Trophoblast cell (in vitro differentiated cells and primary cell): ENCODE measurements around the gene ZNF582. TPM values are rescaled to one million over a fixed set of nuclear protein-coding genes. Genes with fewer than 3 reads are reported as not detected.

Experiments used
- DNase-seq, 2 donors: peaks; one replicate each; pipeline ENCODE4 v3.0.0-alpha.2; 2016
- H2AFZ ChIP-seq: 2 replicates; pipeline ENCODE4 v1.6.1; 2013; ENCODE audit warnings: low read length, moderate library complexity, mild to moderate bottlenecking; ENCODE audit not compliant: insufficient read depth, poor library complexity
- H2AK5ac ChIP-seq: 2 replicates; pipeline ENCODE4 v1.6.1; 2013; ENCODE audit warnings: mild to moderate bottlenecking, low read length
- H2BK120ac ChIP-seq: 2 replicates; pipeline ENCODE4 v1.6.1; 2013; ENCODE audit warnings: low read length, mild to moderate bottlenecking, moderate library complexity; ENCODE audit not compliant: insufficient read depth, poor library complexity
- H2BK12ac ChIP-seq: 2 replicates; pipeline ENCODE4 v1.6.1; 2013; ENCODE audit warnings: mild to moderate bottlenecking, low read length, moderate library complexity
- H2BK5ac ChIP-seq: 2 replicates; pipeline ENCODE4 v1.6.1; 2013; ENCODE audit warnings: low read length, low read depth, moderate library complexity, mild to moderate bottlenecking; ENCODE audit not compliant: poor library complexity
- H3K14ac ChIP-seq: 2 replicates; pipeline ENCODE4 v1.6.1; 2013; ENCODE audit warnings: mild to moderate bottlenecking, low read length
- H3K18ac ChIP-seq: 2 replicates; pipeline ENCODE4 v1.6.1; 2013; ENCODE audit warnings: mild to moderate bottlenecking, low read length
- H3K23ac ChIP-seq: 2 replicates; pipeline ENCODE4 v1.6.1; 2013; ENCODE audit warnings: low read length
- H3K27ac ChIP-seq: 2 replicates; pipeline ENCODE4 v1.5.1; 2013; ENCODE audit warnings: low read depth, mild to moderate bottlenecking, inconsistent platforms, low read length, moderate library complexity
- H3K27me3 ChIP-seq: 2 replicates; pipeline ENCODE4 v1.6.1; 2013; ENCODE audit warnings: inconsistent platforms, mild to moderate bottlenecking, low read length, moderate library complexity; ENCODE audit not compliant: insufficient read depth
- H3K36me3 ChIP-seq, 2 experiments: 1 replicate in 1 of 2; 2 replicates in 1 of 2; pipeline ENCODE4 v1.6.1; 2013; ENCODE audit warnings: low read length in 2 of 2, mild to moderate bottlenecking in 2 of 2, moderate library complexity in 1 of 2; ENCODE audit not compliant: insufficient read depth in 2 of 2, control insufficient read depth in 1 of 2
- H3K4ac ChIP-seq: 2 replicates; pipeline ENCODE4 v1.6.1; 2013; ENCODE audit warnings: low read depth, mild to moderate bottlenecking, low read length, moderate library complexity
- H3K4me1 ChIP-seq, 2 experiments: 1 replicate in 1 of 2; 2 replicates in 1 of 2; pipeline ENCODE4 v1.6.1; 2013; ENCODE audit warnings: low read length in 2 of 2, mild to moderate bottlenecking in 2 of 2, moderate library complexity in 1 of 2; ENCODE audit not compliant: insufficient read depth in 2 of 2, control insufficient read depth in 1 of 2
- H3K4me2 ChIP-seq: 2 replicates; pipeline ENCODE4 v1.6.1; 2013; ENCODE audit warnings: inconsistent platforms, mild to moderate bottlenecking, low read length, moderate library complexity
- H3K4me3 ChIP-seq: 2 replicates; pipeline ENCODE4 v1.5.1; 2013; ENCODE audit warnings: mild to moderate bottlenecking, low read depth, low read length, inconsistent platforms
- H3K79me1 ChIP-seq: one replicate; pipeline ENCODE4 v1.6.1; 2013; ENCODE audit warnings: low read length
- H3K79me2 ChIP-seq: 2 replicates; pipeline ENCODE4 v1.6.1; 2013; ENCODE audit warnings: low read length, mild to moderate bottlenecking; ENCODE audit not compliant: control insufficient read depth, insufficient read depth, poor library complexity
- H3K9ac ChIP-seq: 2 replicates; pipeline ENCODE4 v1.6.1; 2013; ENCODE audit warnings: mild to moderate bottlenecking, low read length
- H3K9me3 ChIP-seq: 2 replicates; pipeline ENCODE4 v1.6.1; 2013; ENCODE audit warnings: low read depth, mild to moderate bottlenecking, control low read depth, inconsistent platforms, low read length; ENCODE audit not compliant: insufficient read depth
- H4K12ac ChIP-seq: 2 replicates; pipeline ENCODE4 v1.6.1; 2013; ENCODE audit warnings: low read depth, mild to moderate bottlenecking, low read length, moderate library complexity
- H4K8ac ChIP-seq: 2 replicates; pipeline ENCODE4 v1.6.1; 2013; ENCODE audit warnings: low read depth, mild to moderate bottlenecking, low read length, moderate library complexity
- H4K91ac ChIP-seq: one replicate; pipeline ENCODE4 v1.6.1; 2013; ENCODE audit warnings: low read depth, mild to moderate bottlenecking, low read length, moderate library complexity
- WGBS: extraction: QIAGEN DNeasy Blood & Tissue Kit; methylation state at CpG from one replicate; pipeline ENCODE4 v1.1.7; 2013; ENCODE audit warnings: missing lambda C conversion rate; ENCODE audit not compliant: insufficient read length, insufficient coverage; ENCODE audit errors: extremely low coverage; 5-methylcytosine and 5-hydroxymethylcytosine counted together
- polyA plus RNA-seq: library from polyadenylated mRNA; stranded (reverse); fragments of 200-250 nt; gene quantifications from 2 replicates; pipeline ENCODE4 v1.2.3, GENCODE V29; 2013

Gene ZNF582
- 2.0 and 2.2 TPM in 2 replicates for polyA plus RNA-seq

DNA sequence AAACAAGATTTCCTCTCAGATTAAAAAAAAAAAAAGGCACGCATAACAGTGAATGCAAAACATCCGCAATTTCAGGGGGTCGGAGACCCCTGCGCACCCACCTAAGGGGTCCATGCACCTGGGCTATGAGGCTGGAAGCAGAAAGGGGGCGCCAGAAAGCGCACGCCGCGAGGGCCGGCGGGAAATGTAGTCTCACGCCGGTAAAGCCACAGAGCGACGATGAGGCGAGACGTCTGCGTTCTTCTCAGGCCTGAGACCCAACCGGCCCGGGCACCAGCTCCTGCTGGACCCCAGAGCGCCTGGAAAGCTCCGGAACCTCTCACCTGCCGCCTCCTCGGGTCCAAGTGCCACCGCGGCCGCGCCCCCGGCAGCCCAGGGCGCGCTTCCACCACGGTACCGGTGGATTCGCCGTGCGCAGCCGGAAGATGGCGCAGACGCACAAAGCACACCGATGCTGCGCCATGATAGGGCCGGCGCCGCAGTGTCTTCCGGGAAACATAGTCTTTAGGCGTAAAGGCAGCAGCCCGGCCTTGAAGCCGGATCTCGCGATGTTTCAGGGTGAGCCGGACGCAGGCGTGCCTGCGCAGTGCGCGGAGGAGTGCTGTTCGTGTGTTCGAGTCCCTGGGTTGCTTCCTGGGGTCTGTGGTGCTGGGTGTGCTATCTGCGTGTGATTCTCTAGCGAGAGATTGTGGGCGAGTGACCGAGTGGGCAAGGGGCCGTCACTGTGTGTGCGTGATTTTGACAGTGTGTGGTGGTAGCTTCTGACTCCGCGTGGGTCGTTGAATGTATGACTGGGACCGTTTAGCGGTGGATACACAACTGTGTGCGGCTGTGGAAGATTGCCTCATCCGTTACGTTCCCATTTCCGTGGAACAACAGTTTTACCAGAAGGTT is at the start of gene ZNF582:
TSS of gene ZNF582 (minus strand) at position 416 of the 894 bp plus-strand sequence. CDS start 1,782 bp downstream, outside the sequence.
- Histone ChIP-seq H3K4me3 (peak within 1 kb of the TSS; percentile 87), H2AK5ac (no peak within 1 kb of the TSS), H3K4me2 (peak within 1 kb of the TSS; percentile 74), H3K18ac (peak within 1 kb of the TSS; percentile 95), H4K8ac (peak within 1 kb of the TSS; percentile 99), H2BK12ac (no peak within 1 kb of the TSS), H3K14ac (peak within 1 kb of the TSS; percentile 91), H3K36me3 (peaks cover 4 to 8% of the 10 kb centered on the region in 2 experiments), H3K4ac (peak within 1 kb of the TSS; percentile 57), H3K9me3 (peaks cover 11% of the 10 kb centered on the region), H3K4me1 (peaks cover 0 to 2% of the 10 kb centered on the region in 2 experiments), H2BK120ac (peak within 1 kb of the TSS; percentile 89), H3K23ac (no peak within 1 kb of the TSS), H3K9ac (peak within 1 kb of the TSS; percentile 99), H2BK5ac (peak within 1 kb of the TSS; percentile 93), H3K27ac (peak within 1 kb of the TSS; percentile 91), H3K79me2 (peaks cover 2% of the 10 kb centered on the region), H3K79me1 (peaks cover 6% of the 10 kb centered on the region), H4K91ac (peak within 1 kb of the TSS; percentile 95), H4K12ac (peak within 1 kb of the TSS; percentile 98), H3K27me3 (no peaks in the 10 kb centered on the region), H2AFZ (peak within 1 kb of the TSS; percentile 99)
- no CpG with 5 or more reads among the region's 73 CpGs for WGBS
- DNase-seq: peak; percentile 88 to 94

DNA sequence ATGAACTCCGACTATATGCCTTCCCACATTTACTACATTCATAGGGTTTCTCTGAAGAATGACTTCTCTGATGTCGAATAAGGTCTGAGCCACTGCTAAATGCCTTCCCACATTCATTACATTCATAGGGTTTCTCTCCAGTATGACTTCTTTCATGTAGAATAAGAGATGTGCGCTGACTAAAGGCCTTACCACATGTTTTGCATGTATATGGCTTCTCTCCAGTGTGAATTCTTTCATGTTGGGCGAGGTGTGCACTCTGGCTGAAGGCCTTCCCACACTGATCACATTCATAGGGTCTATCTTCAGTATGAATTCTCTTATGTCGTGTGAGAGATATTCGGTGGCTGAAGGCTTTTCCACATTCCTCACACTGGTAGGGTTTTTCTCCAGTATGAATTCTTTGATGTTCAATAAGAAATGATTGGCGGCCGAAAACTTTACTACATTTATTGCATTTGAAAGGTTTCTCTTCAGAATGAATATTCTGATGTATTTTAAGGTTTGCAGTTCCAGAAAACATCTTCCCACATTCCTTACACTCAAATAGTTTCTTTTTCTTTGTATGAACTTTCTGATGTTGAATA is 48.0 kb upstream of the ZNF582 start:
- Histone ChIP-seq H2BK5ac (no peak overlapping the region), H3K27me3 (no peaks in the 10 kb centered on the region), H2AK5ac (no peak overlapping the region), H3K79me2 (no peaks in the 10 kb centered on the region), H2AFZ (no peak overlapping the region), H3K9ac (no peak overlapping the region), H3K4ac (no peak overlapping the region), H2BK120ac (no peak overlapping the region), H3K4me1 (no peaks in the 10 kb centered on the region), H4K8ac (no peak overlapping the region), H3K36me3 (peaks cover 2 to 4% of the 10 kb centered on the region in 2 experiments), H2BK12ac (no peak overlapping the region), H3K18ac (no peak overlapping the region), H3K23ac (no peak overlapping the region), H3K9me3 (peaks cover 6% of the 10 kb centered on the region), H3K4me3 (no peak overlapping the region), H3K4me2 (no peak overlapping the region), H4K91ac (no peak overlapping the region), H3K79me1 (no peaks in the 10 kb centered on the region), H4K12ac (no peak overlapping the region), H3K14ac (no peak overlapping the region), H3K27ac (no peak overlapping the region)
- DNase-seq: no peak
- WGBS: no CpG with 5 or more reads among the region's 8 CpGs

DNA sequence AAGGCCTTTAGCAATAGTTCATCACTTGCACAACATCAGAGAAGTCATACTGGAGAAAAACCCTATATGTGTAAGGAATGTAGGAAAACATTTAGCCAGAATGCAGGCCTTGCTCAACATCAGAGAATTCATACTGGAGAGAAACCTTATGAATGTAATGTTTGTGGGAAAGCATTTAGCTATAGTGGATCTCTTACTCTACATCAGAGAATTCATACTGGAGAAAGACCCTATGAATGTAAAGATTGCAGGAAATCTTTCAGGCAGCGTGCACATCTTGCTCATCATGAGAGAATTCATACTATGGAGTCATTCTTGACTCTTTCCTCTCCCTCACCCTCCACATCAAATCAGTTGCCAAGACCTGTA is 30.6 kb upstream of the ZNF582 start:
- Histone ChIP-seq H2AK5ac (no peak overlapping the region), H2AFZ (no peak overlapping the region), H3K23ac (no peak overlapping the region), H3K4me2 (no peak overlapping the region), H3K27me3 (no peaks in the 10 kb centered on the region), H3K14ac (no peak overlapping the region), H3K18ac (no peak overlapping the region), H2BK12ac (no peak overlapping the region), H3K79me1 (no peaks in the 10 kb centered on the region), H3K9me3 (peaks cover 9% of the 10 kb centered on the region), H3K36me3 (peaks cover 0 to 7% of the 10 kb centered on the region in 2 experiments), H3K9ac (no peak overlapping the region), H3K27ac (no peak overlapping the region), H4K12ac (no peak overlapping the region), H2BK120ac (no peak overlapping the region), H3K79me2 (no peaks in the 10 kb centered on the region), H3K4me1 (no peaks in the 10 kb centered on the region), H4K8ac (no peak overlapping the region), H3K4ac (no peak overlapping the region), H3K4me3 (no peak overlapping the region), H4K91ac (no peak overlapping the region), H2BK5ac (no peak overlapping the region)
- WGBS: no CpG with 5 or more reads among the region's 1 CpG
- DNase-seq: no peak

DNA sequence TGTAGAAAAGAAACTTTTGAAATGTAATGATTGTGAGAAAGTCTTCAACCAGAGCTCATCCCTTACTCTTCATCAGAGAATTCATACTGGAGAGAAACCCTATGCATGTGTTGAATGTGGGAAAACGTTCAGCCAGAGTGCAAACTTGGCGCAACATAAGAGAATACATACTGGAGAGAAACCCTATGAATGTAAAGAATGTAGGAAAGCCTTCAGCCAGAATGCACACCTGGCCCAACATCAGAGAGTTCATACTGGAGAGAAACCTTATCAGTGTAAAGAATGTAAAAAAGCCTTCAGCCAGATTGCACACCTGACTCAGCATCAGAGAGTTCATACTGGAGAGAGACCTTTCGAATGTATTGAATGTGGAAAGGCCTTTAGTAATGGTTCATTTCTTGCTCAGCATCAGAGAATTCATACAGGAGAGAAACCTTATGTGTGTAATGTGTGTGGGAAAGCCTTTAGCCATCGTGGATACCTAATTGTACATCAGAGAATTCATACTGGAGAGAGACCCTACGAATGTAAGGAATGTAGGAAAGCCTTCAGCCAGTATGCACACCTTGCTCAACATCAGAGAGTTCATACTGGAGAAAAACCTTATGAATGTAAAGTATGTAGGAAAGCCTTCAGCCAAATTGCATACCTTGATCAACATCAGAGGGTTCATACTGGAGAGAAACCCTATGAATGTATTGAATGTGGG is 30.1 kb upstream of the ZNF582 start:
- no peak overlapping the region for H3K9ac ChIP-seq
- no CpG with 5 or more reads among the region's 5 CpGs for WGBS
- H3K4me2 ChIP-seq: no peak overlapping the region
- H3K14ac ChIP-seq: no peak overlapping the region
- no peak overlapping the region for H3K23ac ChIP-seq
- H3K18ac ChIP-seq: no peak overlapping the region
- no peak overlapping the region for H3K4ac ChIP-seq
- H2BK5ac ChIP-seq: no peak overlapping the region
- H4K12ac ChIP-seq: no peak overlapping the region
- no peak overlapping the region for H4K91ac ChIP-seq
- peaks cover 9% of the 10 kb centered on the region for H3K9me3 ChIP-seq
- H3K36me3 ChIP-seq: peaks cover 0 to 7% of the 10 kb centered on the region in 2 experiments
- DNase-seq: no peak
- no peak overlapping the region for H3K27ac ChIP-seq
- no peaks in the 10 kb centered on the region for H3K79me2 ChIP-seq
- no peak overlapping the region for H3K4me3 ChIP-seq
- no peaks in the 10 kb centered on the region for H3K4me1 ChIP-seq
- H3K27me3 ChIP-seq: no peaks in the 10 kb centered on the region
- H3K79me1 ChIP-seq: no peaks in the 10 kb centered on the region
- no peak overlapping the region for H2AFZ ChIP-seq
- H2BK120ac ChIP-seq: no peak overlapping the region
- no peak overlapping the region for H2AK5ac ChIP-seq
- H4K8ac ChIP-seq: no peak overlapping the region
- H2BK12ac ChIP-seq: no peak overlapping the region
